Body of pancreas (tissue), 4 donors: ENCODE data around the gene SEC14L1.

Source experiments
- CTCF ChIP-seq, 7 experiments: fragments of 450-650 bp in 4 of 7; fragments of 200-600 bp in 3 of 7; sonication (generic) in 3 of 7; IDR thresholded peaks; one replicate each; pipeline ENCODE4 v1.5.1; 2016 to 2019; ENCODE audit warnings: antibody characterized with exemption in 7 of 7
- POLR2A ChIP-seq, 3 donors: fragments of 450-650 bp; IDR thresholded peaks; one replicate each; pipeline ENCODE4 v1.6.1; 2016; ENCODE audit warnings: antibody characterized with exemption in 3 of 3, mild to moderate bottlenecking in 2 of 3

- TF ChIP-seq CTCF (IDR thresholded peaks at IDR 0.05) (no peak), POLR2A (IDR thresholded peaks at IDR 0.05) (no peak)
Observed at GRCh38 chr17:77214328-77214727, 73.6 kb downstream of the SEC14L1 start.
